Measurements from ENCODE around the gene CCBE1. TPM values are rescaled to one million over a fixed set of nuclear protein-coding genes. Genes with fewer than 3 reads are reported as not detected.

CCBE1 gene
- total and polyA plus RNA-seq, 7 donors = 0.01 to 0.77 (median 0.14) TPM; not detected in 1

- intact Hi-C loops (cut with DNase I) = loop anchor here in 1 of 2 donors (2.0 kb wide), 1 partner anchor 30 kb away; the partner anchor contains the start of gene LMAN1
- Histone ChIP-seq H3K27ac (peak overlapping the region; percentile 77), H3K36me3 (ENCODE audit: insufficient read depth in 1 of 2, low read depth in 1 of 2) (no peaks in the 10 kb centered on the region), H3K27me3 (ENCODE audit: insufficient read depth in 3 of 3, low read length in 2 of 3) (no peaks in the 10 kb centered on the region), H3K4me3 (peak overlapping the region; percentile 56), H3K4me1 (peaks cover 23% of the 10 kb centered on the region), H3K9me3 (no peaks in the 10 kb centered on the region)
- no peak for DNase-seq
- 54 to 76% (median 60%) methylated on average over 4 of the region's 4 CpGs for WGBS, 3 donors
- TF ChIP-seq, protein P1, sequence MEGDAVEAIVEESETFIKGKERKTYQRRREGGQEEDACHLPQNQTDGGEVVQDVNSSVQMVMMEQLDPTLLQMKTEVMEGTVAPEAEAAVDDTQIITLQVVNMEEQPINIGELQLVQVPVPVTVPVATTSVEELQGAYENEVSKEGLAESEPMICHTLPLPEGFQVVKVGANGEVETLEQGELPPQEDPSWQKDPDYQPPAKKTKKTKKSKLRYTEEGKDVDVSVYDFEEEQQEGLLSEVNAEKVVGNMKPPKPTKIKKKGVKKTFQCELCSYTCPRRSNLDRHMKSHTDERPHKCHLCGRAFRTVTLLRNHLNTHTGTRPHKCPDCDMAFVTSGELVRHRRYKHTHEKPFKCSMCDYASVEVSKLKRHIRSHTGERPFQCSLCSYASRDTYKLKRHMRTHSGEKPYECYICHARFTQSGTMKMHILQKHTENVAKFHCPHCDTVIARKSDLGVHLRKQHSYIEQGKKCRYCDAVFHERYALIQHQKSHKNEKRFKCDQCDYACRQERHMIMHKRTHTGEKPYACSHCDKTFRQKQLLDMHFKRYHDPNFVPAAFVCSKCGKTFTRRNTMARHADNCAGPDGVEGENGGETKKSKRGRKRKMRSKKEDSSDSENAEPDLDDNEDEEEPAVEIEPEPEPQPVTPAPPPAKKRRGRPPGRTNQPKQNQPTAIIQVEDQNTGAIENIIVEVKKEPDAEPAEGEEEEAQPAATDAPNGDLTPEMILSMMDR (IDR thresholded peaks at IDR 0.05) = no peak
- peak in 2 of 4 donors; percentile 39 to 41 for ATAC-seq
Observed at GRCh38 chr18:59388817-59389216, 308.4 kb downstream of the CCBE1 start.

DNA sequence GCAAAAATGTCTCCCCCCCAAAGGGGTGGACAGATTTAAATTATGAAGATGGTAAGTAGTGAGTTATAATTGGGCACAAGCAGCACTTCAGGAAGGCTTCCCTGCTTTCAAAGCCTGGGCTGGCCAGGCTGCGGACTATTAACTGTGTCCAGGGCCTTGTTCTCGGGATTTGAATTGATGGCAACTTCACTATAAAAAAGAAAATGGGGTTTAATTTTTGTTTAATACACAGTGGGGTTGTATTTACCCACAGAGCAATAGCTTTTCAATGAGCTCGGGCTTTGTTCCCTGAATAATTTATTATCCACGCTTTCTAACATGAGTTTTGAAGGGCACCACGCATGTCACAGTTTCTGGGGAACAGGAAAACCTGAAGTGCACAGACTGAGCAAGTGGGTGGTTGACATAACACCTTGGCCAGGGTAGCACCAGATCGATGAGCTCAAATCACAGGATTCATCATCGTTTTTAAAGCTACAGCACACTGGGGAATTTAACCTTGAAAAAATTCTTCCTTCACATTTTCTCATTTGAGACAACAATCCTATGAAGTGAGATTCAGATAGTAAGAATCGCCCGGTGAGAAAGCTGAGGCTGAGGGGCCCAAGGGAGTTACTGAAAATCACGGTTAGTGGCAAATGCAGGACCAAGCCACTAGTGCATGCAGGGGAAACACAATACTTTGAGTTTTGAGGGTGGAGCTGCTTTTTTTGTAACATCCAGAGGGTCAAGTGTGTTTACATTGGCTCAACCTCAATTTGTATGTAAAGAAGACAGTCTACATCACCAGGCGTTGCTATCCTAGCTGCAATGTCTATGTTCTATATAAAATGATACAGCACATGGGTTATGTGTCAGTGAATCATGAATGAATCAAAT lies 309.3 kb downstream of the CCBE1 start:
- ATAC-seq (no peak), DNase-seq (no peak)
- 65 to 71% (median 66%) methylated on average over 11 of the region's 11 CpGs for WGBS, 3 donors
- intact Hi-C loops (cut with DNase I) = loop anchor here in 1 of 2 donors (2.0 kb wide), 1 partner anchor 29 kb away; the partner anchor contains the start of gene LMAN1
- Histone ChIP-seq H3K9me3 (no peaks in the 10 kb centered on the region), H3K36me3 (ENCODE audit: insufficient read depth in 1 of 2, low read depth in 1 of 2) (no peaks in the 10 kb centered on the region), H3K4me3 (peak overlapping the region; percentile 56), H3K27ac (peak overlapping the region; percentile 77), H3K27me3 (ENCODE audit: insufficient read depth in 3 of 3, low read length in 2 of 3) (no peaks in the 10 kb centered on the region), H3K4me1 (peaks cover 23% of the 10 kb centered on the region)
- TF ChIP-seq, protein P1 (IDR thresholded peaks at IDR 0.05) = no peak

DNA sequence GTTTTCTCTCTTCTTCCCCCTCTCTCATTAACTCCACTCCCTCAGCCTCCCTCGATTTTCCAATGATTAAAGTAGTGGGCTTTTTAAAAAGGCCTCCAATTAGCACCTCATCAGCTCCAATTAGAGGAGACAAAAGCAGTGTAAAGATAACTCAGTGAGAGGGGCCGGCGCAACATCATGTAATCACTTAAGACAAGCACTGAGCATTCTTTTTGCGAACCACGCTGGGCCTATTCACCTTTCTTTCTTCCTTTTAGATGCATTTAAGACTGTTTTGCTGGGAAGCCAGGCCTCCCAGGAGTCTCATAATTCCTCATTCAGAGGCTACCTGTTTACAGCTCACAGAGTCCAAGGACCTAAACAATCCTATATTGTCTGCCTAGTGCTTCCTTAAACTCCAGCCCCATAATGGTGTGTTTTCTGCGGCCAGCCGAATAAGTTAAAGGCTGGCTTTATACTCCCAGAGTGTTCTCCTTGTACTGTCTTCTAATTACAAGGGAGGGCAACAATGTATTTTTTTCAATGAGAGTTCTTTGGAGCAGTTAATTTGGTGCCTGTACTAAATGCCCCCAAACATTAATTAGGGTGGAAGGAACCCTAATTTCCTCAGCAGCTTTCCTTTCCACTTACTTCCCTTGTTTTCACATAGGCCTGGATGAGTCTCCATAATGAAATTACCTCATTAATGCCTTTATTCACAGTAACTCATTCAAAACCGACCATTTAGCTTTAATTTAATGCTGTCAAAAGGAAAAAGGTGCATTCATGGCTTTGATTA lies 310.1 kb downstream of the CCBE1 start:
- intact Hi-C loops (cut with DNase I) = no loop called here
- DNase-seq (no peak), ATAC-seq (no peak)
- Histone ChIP-seq H3K27me3 (ENCODE audit: insufficient read depth in 3 of 3, low read length in 2 of 3) (no peaks in the 10 kb centered on the region), H3K4me3 (no peak overlapping the region), H3K27ac (peak overlapping the region; percentile 77), H3K9me3 (no peaks in the 10 kb centered on the region), H3K36me3 (ENCODE audit: insufficient read depth in 1 of 2, low read depth in 1 of 2) (no peaks in the 10 kb centered on the region), H3K4me1 (peaks cover 23% of the 10 kb centered on the region)
- TF ChIP-seq, protein P1 (IDR thresholded peaks at IDR 0.05) = no peak
- 67 to 73% (median 73%) methylated on average over 8 of the region's 8 CpGs for WGBS, 3 donors

- ATAC-seq = peak; percentile 44 to 82 (median 74)
- intact Hi-C loops (cut with DNase I) = no loop called here
- DNase-seq = peak in 1 of 2 donors; percentile 62
- peak overlapping the region; percentile 10 for H3K4me3 ChIP-seq
- H3K27me3 ChIP-seq (ENCODE audit: insufficient read depth in 3 of 3, low read length in 2 of 3) = peaks cover 0 to 2% (median 0%) of the 10 kb centered on the region in 3 donors
- H3K9me3 ChIP-seq = no peaks in the 10 kb centered on the region
- H3K27ac ChIP-seq = peak overlapping the region; percentile 72
- TF ChIP-seq, protein P1 (IDR thresholded peaks at IDR 0.05) = no peak
- no peaks in the 10 kb centered on the region for H3K36me3 ChIP-seq (ENCODE audit: insufficient read depth in 1 of 2, low read depth in 1 of 2)
- WGBS, 3 donors = 32 to 38% (median 32%) methylated on average over 4 of the region's 4 CpGs
- H3K4me1 ChIP-seq = peaks cover 19% of the 10 kb centered on the region
Observed at GRCh38 chr18:59385191-59385590, 312.0 kb downstream of the CCBE1 start.

All from psoas muscle (tissue), 8 donors.